KMS-11 (cell line): ENCODE results near the gene ARL15.

Source experiments
- H2AFZ ChIP-seq: fragments of 200-600 bp; sonication (generic); 2 replicates; pipeline ENCODE4 v1.6.1; 2016; ENCODE audit warnings: antibody characterized with exemption, mixed run types, low read depth
- H3K27ac ChIP-seq: fragments of 200-600 bp; sonication (generic); 2 replicates; pipeline ENCODE4 v1.6.1; 2016; ENCODE audit warnings: mild to moderate bottlenecking, mixed run types
- H3K27me3 ChIP-seq: fragments of 200-600 bp; sonication (generic); 2 replicates; pipeline ENCODE4 v1.6.1; 2017; ENCODE audit warnings: mild to moderate bottlenecking, low read depth, mixed run types, moderate library complexity; ENCODE audit not compliant: insufficient read depth
- H3K36me3 ChIP-seq: fragments of 200-600 bp; sonication (generic); 2 replicates; pipeline ENCODE4 v1.6.1; 2017; ENCODE audit warnings: mild to moderate bottlenecking, mixed run types; ENCODE audit not compliant: insufficient read depth
- H3K4me1 ChIP-seq: fragments of 200-600 bp; sonication (generic); 2 replicates; pipeline ENCODE4 v1.6.1; 2016; ENCODE audit warnings: mild to moderate bottlenecking, low read depth, mixed run types; ENCODE audit not compliant: poor library complexity, severe bottlenecking
- H3K4me2 ChIP-seq: fragments of 200-600 bp; sonication (generic); 2 replicates; pipeline ENCODE4 v1.7.0; 2016; ENCODE audit warnings: mild to moderate bottlenecking, mixed run types
- H3K4me3 ChIP-seq: fragments of 200-600 bp; sonication (generic); IDR thresholded peaks from 2 replicates; pipeline ENCODE4 v1.6.1; 2017; ENCODE audit warnings: low read depth, low read length, mixed read lengths; ENCODE audit not compliant: insufficient read depth
- H3K79me2 ChIP-seq: fragments of 200-600 bp; sonication (generic); 2 replicates; pipeline ENCODE4 v1.6.1; 2016; ENCODE audit warnings: low read depth, mixed run types; ENCODE audit not compliant: insufficient read depth
- H3K9ac ChIP-seq: fragments of 200-600 bp; sonication (generic); 2 replicates; pipeline ENCODE4 v1.6.1; 2016; ENCODE audit warnings: mild to moderate bottlenecking, mixed run types
- H4K20me1 ChIP-seq: fragments of 200-600 bp; sonication (generic); 2 replicates; pipeline ENCODE4 v1.6.1; 2016; ENCODE audit warnings: mild to moderate bottlenecking, mixed run types; ENCODE audit not compliant: insufficient read depth
- TF ChIP-seq, protein P1 (sequence below): fragments of 200-600 bp; sonication (generic); conservative IDR thresholded peaks from 2 replicates; pipeline ENCODE4 v1.6.1; 2017; ENCODE audit warnings: low read depth, mild to moderate bottlenecking, antibody characterized with exemption, low read length, moderate library complexity, mixed read lengths

The ARL15 gene

DNA sequence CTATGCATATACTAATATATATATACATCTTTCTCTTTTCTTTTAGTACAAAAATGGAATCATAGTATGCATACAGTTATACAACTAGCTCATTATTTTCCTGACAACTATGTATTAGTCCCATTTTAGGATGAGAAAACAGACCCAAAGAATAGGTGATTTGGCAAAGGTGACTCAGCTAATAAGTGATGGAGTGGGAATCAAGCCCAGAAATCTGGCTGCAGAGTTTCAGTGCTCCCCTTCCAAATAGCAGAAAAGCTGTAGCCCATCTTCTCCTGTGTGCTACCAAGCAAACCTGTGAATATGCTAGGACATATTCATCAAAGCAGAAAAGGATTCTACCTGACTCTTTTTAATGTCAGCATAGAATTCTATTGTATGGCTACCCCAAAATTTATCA, 114.7 kb downstream of the ARL15 start:
- no peaks in the 10 kb centered on the region for H3K27me3 ChIP-seq
- no peaks in the 10 kb centered on the region for H3K4me1 ChIP-seq
- H3K4me2 ChIP-seq: no peak overlapping the region
- TF ChIP-seq, protein P1, sequence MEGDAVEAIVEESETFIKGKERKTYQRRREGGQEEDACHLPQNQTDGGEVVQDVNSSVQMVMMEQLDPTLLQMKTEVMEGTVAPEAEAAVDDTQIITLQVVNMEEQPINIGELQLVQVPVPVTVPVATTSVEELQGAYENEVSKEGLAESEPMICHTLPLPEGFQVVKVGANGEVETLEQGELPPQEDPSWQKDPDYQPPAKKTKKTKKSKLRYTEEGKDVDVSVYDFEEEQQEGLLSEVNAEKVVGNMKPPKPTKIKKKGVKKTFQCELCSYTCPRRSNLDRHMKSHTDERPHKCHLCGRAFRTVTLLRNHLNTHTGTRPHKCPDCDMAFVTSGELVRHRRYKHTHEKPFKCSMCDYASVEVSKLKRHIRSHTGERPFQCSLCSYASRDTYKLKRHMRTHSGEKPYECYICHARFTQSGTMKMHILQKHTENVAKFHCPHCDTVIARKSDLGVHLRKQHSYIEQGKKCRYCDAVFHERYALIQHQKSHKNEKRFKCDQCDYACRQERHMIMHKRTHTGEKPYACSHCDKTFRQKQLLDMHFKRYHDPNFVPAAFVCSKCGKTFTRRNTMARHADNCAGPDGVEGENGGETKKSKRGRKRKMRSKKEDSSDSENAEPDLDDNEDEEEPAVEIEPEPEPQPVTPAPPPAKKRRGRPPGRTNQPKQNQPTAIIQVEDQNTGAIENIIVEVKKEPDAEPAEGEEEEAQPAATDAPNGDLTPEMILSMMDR: no peak
- H3K79me2 ChIP-seq: no peaks in the 10 kb centered on the region
- H3K4me3 ChIP-seq: no peak overlapping the region
- H2AFZ ChIP-seq: no peak overlapping the region
- H4K20me1 ChIP-seq: no peaks in the 10 kb centered on the region
- no peak overlapping the region for H3K9ac ChIP-seq
- no peak overlapping the region for H3K27ac ChIP-seq
- H3K36me3 ChIP-seq: no peaks in the 10 kb centered on the region

DNA sequence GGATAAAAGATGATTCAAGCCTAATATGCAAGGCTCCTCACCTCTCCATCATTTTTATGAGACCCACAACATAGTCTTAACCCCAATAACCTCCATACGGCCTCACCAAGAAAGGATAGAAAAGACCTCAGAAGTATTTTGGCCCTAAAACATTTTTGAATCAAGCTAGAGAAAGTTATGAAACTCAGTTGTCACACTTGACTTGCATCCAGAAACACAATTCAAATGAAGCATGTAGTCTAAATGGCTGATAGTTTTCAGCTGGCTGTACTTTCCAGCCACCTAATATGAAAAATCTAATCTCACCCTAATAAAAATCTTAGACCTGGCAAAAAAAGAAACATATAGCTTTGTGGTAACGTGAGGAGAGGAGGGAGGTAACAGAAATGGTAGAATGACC, 116.1 kb downstream of the ARL15 start:
- H3K4me1 ChIP-seq: no peaks in the 10 kb centered on the region
- no peaks in the 10 kb centered on the region for H3K79me2 ChIP-seq
- no peak overlapping the region for H3K27ac ChIP-seq
- H3K36me3 ChIP-seq: no peaks in the 10 kb centered on the region
- H3K9ac ChIP-seq: no peak overlapping the region
- no peak overlapping the region for H2AFZ ChIP-seq
- H3K4me2 ChIP-seq: no peak overlapping the region
- no peak overlapping the region for H3K4me3 ChIP-seq
- H4K20me1 ChIP-seq: no peaks in the 10 kb centered on the region
- TF ChIP-seq, protein P1: no peak
- no peaks in the 10 kb centered on the region for H3K27me3 ChIP-seq

DNA sequence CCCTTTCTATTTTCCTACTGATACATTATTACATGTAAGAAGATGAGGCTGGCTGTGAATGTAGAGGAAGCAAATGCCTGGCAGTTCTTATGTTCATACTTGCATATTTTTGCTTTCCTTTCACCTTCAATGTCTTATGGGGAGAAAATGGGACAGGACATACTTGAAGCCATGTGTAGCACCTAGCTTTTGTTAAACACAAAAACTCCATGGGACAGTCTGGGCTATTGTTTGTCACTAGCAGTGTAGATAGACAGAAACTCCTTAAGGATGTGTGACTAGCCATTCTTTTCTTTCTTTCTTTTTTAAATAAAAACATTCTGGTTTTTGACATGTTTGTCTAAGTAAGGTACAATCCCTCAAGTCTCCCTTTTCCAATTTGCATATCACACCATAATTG, 122.7 kb downstream of the ARL15 start:
- Histone ChIP-seq H3K4me2 (no peak overlapping the region), H3K4me1 (no peaks in the 10 kb centered on the region), H3K4me3 (no peak overlapping the region), H3K79me2 (no peaks in the 10 kb centered on the region), H2AFZ (no peak overlapping the region), H3K27me3 (no peaks in the 10 kb centered on the region), H3K27ac (no peak overlapping the region), H3K9ac (no peak overlapping the region), H4K20me1 (no peaks in the 10 kb centered on the region), H3K36me3 (no peaks in the 10 kb centered on the region)
- TF ChIP-seq, protein P1: no peak

DNA sequence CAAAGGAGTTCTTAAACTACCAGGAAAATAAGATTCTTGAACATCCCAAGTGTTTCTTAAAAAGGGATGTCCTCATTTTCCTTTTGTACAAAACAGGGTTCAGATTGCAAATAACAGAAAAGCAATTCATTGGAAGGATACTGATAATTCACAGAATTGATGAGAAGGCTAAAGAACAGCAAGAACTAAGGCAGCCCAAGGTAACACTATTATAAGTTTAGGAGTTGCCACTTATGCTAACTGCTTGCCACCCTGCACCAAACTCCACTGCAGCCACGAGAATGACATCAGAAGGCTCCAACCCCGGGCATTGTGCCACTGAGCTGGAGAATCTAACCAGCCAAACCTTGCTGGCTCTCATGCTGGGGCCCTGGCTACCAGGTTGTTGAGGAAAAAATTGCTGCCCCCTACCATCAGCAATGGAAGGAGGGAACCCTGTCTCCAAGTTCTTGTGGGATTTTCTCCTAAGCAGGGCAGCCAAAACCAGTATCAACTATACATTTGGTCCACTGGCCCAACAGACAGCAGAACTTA, 123.4 kb downstream of the ARL15 start:
- Histone ChIP-seq H3K4me1 (no peaks in the 10 kb centered on the region), H2AFZ (no peak overlapping the region), H3K27ac (no peak overlapping the region), H3K27me3 (no peaks in the 10 kb centered on the region), H3K4me3 (no peak overlapping the region), H3K9ac (no peak overlapping the region), H3K36me3 (no peaks in the 10 kb centered on the region), H3K4me2 (no peak overlapping the region), H4K20me1 (no peaks in the 10 kb centered on the region), H3K79me2 (no peaks in the 10 kb centered on the region)
- TF ChIP-seq, protein P1: no peak
